GM21367 (cell line): ENCODE measurements around the gene LDHAL6B.

ENCODE experiments used
- ATAC-seq: cut with Tn5 transposase; IDR thresholded peaks from one replicate; pipeline ENCODE4 v1.9.1; 2021; ENCODE audit not compliant: unreplicated experiment

LDHAL6B gene

DNA sequence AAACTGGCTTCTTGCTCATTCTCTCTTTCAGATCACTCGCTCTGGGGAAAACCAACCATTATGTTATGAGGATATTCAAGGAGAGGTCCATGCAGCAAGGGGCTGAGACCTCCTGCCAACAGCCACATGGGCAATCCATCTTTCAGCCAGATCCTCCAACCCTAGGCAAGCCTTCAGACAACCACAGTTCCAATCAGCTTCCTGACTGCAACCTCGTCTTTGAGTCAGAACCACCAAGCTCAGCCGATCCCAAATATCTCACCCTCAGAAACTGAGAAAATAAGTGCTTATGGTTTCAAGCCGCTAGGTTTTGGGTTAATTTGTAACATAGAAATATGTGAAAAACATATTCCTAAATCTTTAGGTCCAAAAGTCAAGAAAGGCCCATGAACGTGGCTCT, 10.3 kb downstream of the LDHAL6B start:
- no peak for ATAC-seq

DNA sequence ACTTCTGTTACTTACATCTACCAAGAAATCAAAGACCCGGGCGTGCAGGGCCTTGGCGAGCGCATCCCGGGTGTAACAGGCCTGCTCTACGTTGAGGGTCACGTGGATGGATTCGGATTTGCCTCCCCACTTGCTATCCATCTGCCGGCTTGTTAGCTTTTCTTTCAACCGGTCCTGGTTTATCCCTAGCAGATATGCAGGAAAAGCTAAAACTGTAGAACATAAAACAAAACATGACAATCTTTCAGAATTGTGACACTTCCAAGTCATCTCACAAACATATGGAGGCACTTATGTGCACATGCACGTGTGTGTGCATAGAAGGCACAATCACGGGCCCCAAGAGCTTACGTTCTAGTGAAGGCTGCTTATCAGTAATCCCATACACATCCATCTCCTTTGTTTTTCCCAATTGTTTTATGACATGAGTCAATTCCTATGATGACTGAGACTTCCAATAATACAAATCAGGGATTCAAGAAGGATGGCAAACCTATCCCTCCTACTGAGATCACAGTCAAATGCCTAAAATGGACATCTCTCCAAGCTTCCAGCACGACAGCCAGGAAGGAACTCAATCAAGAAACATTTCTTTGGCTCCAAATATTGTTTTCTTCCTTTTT, 11.3 kb downstream of the LDHAL6B start:
- no peak for ATAC-seq

DNA sequence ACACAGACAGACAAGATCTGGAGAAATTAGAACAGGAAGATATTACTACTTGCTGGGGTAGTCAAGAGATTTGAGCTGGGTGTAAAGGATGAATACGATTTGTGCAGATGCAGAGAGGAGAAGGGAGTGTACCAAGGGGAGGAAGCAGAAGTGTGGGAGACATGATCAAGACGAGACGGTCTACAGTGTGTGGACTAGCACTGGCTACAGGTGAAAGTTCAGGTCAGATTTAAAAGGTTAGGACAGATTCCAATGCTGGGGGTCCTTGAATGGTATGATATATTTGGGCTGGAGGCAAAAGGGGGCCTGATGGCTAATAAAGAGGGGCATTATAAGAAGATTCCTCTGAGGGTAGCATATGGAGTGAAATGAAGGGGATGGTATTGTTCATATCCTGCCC, 12.1 kb downstream of the LDHAL6B start:
- ATAC-seq, result no peak

DNA sequence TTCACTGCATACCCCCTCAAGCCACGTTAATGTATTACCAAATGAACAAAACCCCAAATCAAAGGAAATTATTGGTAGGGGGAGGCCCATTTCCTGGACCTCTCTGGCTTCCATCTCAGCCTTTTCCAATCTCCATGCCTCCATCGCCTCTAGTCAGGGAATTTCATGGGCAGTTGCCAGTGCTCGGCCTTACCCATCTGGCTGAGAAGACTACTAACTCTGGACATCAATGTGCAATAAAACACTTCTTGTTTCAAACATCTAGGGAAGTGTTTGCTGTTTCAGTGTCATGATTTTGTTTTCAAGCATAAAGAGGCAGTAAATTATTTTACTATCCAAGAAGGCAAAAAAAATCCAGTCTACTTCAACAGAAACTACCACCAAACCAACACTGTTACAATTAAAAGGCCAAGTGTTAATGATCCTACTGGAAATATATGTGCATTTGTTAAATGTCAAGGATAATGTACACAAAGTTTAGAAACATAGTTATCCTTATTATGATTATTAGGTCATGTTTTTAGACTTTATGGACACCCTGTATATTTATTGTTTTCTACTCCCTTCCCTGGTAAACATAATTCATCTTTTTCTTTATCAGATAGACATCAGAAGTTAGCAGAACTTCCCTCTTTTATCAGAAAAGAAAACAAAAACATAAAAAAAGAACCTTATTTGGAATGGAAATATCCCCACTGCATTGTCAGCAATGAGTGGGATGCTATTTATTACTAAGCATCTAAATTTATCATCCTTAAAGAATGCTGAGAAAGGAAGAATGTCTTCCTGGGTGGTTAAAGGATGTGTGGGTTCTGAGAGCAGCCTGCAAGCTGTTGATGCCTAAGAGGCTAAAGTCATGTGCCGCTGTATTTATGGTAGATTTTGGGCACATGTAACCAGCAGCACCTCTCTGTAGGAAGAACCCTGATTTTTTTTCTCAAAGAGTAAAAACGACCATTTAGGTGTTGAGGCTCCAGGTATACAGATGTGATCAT, 15.2 kb downstream of the LDHAL6B start:
- no peak for ATAC-seq

DNA sequence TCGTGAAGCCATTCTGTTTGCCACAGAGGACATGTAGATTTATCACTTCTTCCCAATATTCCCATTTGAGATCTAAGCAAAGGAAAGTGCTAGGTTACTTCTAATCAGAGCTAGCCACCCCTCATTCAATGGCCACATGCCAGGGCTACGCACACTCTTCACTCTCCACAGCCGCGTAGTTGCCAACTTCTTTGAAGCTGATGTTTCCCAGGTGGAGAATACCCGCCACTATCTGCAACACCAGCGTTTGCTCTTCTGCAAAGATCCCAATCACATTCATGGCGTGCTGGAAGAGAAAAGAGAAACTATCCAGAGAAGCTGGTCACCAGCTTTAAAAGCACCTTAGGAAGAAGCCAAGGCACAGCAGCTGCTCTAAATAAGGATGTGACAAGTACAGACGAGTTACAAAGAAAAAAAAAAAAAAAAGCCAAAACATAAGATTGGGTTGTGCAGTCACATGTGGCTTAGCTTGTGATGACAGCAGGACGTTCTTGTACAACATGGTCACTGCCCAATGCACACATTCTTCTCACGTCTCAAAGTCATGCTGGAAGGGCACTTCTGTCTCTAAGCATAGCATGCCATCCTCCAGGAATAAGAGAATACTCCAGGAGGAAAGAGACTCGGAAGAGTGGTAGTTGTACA, 16.4 kb downstream of the LDHAL6B start:
- ATAC-seq, result no peak

DNA sequence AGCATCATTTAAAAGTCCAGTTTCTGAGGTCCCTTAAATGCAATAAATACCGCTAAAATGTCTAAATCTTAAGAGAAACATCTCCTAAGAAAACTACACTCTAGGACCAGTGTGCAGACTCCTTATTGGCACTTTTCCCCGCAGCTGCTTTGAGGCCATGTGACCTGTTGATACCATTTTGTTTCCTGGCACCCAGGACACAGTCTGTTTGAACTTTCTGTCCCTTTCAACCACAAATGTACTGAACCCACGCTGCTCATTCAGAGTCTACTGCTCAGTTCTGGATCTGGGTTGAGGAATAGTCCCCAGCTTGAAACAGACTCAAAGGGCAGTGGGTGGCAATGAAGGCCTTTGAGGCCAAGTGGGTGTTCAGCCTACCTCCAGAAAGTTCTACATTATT, 17.1 kb downstream of the LDHAL6B start:
- no peak for ATAC-seq

DNA sequence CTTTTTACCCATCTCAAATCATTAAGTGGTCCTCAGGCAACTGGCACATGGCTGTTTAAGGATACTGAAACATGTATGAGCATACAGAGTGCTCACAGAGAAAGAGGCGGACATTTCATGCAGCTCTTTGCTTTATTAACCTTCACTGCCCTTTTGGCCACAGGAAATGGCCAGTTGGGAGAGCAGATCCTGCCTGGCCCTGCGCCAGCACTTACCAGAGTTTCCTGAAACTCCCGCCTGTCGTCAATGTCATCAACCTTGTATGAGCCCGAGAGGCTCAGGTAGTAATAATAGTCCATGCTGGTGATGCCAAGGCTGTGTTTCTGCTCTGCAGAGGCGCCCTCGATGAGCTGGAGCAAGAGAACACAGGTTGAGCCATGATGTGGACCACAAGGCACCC, 17.8 kb downstream of the LDHAL6B start:
- ATAC-seq, result no peak

DNA sequence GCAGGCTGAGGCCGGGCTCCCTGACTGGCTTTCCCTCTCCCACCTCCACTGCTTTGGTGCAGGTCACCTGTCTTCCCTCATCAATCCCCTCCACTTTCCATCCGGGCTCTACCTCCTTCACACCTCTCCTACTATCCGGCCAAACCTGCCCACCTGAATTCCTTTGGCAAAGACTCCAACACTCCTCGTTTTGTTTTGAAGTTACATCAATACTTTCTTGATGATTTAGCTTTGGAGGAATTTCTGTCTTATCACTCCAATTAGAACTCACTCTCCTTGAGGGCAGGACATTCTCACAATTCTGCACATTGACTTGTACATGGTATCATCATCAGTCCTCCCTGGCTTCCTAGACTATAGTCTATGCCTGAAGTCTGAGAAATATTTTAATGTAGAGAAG, 20.4 kb downstream of the LDHAL6B start:
- ATAC-seq, result no peak

DNA sequence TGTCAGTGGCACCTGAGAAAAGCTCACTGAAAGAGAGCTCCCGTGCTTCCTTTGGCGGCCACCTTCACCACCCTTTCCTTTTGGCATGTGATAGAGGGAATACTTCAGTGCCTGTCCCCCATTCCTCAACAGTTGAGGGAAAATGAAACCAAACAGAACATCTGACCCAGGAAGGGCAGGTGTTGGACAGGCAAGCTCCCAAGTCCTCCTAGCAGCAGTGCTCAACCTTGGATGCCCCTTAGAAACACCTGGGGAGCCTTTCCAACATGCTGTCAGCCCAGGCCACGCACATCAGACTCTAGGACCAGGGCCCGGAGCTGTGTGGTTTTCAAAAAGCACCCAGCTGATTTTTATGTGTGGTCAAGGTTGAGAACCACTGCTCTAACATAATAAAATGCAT, 22.4 kb downstream of the LDHAL6B start:
- ATAC-seq, result no peak

DNA sequence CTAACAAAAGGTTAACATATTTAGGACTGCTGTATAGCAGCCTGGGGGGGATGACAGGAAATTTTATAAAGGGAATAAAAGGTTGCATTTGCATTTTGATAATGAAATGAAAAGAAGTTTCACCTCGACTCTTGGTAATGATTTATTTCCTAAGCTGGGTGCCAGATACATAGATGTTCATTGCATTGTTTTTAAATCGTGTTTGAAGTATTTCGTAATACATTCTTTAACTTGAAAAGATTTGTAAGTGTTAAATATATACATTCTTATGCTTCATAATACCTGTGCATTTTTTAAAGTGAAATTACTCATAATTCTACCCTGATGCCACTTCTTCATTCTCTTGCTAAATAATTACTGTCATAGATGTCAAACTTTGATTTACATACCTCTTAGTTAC, 22.8 kb downstream of the LDHAL6B start:
- ATAC-seq, result no peak

DNA sequence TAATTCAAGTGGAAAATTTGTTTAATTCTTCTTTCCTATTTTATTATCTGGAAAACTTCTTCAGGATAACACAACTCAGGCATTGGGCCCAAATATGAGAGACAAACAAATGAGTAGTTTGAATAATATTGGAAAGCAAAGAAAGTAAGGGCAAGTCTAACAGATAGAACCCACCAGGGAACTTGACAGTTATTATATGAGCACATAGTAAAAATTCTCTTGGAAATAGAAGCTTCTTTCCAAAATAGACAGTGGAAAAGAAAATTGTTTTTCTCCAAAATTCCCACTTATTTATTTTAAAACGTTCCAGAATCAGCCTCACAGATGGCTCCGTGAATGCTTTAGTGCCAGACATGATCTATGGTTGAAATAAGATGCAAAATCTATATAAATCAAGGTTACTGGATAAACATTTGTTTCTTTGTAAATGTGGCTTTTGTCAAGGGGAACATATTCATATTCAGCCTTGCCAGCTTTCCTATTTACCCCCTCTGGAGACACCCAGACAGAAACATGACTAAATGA, 23.9 kb downstream of the LDHAL6B start:
- ATAC-seq, result no peak

DNA sequence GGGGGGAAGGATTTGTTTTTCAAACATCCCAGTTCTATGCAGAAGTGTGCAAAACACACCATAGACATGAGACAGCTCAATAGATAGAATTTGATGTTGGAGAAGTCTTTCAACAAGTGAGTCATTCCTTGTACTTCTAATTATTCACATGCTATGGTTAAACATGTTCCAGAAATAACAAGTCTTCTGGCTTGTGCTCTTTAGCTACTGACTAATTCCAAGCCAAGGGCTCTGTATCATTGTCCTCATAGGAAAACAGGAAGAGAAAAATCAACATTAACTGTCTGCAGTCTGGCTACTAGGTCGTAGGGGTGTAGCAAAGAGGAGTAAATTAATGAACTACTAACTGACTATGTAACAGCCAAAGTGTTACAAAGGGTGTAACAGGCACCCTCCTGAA, 25.8 kb downstream of the LDHAL6B start:
- no peak for ATAC-seq

DNA sequence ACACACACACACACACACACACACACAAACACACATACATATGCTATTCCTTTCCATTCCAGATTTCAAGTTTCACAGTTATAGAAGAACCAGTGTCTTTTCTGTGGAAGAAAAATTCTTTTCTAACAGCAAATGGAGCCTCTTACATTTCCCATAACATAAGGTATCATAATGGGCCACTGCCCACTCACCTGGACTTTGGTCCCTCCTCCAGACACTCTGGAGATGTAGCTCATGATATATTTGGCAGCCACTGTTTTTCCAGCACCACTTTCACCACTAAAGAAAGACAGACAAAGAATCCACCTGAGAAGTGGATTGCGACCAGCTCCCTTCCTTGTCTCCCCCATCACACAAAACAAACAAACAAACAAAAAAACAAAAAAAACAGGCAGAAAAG, 29.8 kb downstream of the LDHAL6B start:
- ATAC-seq, result no peak

DNA sequence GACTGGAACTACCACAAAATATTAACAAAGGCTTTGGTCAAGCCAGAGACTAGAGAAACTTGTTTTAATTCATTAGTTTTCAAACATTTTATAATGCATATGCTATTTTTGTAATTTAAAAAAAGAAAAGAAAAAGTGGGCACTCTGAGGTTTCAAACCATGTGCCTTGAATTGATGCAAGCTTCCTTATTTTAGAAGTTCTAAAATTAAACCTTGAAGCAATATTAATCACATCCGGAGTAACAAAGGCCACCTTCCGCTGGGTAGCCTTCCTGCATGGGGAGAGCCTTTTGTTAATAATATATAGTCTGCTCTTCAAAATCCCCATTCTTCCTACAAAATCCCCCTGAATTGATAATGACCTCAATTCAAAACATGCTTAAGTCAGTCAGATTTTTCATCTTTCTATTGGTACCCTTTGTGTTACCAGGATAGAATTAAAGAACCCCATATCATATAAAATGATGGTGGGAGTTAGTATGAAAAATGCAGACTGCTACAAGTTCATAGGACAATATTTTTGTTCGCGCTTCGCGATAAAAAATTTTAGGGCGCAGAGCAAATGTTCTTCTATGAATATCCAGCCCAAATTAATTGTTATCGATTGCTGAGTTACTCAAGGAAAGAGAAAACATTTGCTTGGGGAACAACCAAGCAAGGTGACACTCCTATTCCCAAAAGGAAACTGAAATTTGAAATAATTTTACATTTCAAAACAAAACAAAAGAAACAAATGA, 30.6 kb downstream of the LDHAL6B start:
- peak; percentile 45 for ATAC-seq

DNA sequence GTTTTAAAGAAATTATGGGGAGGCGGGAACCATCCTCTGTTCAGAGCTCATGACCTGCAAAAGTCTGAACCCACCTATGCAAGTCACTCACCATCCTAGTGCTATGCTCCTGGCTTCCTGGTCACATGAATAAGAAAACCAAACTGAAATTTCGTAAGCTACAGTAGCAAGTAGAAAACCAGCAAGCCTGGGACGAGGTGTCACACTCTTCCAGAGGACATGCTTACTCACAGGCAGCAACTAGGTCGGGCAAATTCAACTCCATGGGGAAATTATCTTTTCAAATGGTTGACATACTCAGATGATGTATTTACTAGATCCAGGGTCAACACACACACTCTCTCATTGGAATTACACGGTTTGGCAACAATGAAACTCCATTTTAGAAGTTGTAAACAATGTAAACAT, 31.3 kb downstream of the LDHAL6B start:
- ATAC-seq, result peak; percentile 61

DNA sequence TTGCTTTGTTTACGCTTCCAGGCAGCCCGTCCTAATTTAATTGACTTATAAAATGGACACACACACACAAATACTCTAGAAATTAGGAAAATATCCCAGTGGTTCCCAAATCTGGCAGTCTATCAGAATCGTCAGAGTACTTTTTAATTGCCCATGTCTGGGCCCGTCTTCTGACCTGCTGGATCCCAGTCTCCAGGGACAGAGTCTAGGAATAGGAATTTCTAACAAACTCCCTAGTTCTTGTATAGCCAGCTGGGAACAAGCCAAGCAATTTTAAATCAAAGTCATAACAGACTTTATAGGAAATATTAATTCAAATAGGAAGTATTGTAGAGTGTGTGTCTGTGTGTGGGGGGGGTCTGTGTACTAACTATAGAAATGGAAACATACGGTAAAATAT, 33.4 kb downstream of the LDHAL6B start:
- no peak for ATAC-seq

DNA sequence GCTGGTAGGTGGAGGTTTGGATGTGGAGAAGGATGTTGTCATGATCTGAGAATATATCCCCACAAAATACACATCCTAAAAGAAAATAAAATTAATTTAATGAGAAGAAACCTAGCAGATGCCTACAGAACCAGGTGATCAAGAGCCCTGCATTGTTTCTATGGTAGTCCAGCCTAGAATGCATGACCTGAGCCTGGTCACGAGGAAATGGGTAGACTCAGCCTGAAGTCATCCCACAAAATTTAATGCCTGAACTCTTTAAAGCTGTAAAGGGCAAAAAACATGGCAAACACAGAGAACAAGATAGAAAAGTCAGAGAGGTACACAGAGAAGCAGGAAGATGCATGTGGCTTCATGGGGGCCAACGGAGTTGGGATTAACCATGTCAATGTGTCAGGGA, 36.0 kb downstream of the LDHAL6B start:
- no peak for ATAC-seq

DNA sequence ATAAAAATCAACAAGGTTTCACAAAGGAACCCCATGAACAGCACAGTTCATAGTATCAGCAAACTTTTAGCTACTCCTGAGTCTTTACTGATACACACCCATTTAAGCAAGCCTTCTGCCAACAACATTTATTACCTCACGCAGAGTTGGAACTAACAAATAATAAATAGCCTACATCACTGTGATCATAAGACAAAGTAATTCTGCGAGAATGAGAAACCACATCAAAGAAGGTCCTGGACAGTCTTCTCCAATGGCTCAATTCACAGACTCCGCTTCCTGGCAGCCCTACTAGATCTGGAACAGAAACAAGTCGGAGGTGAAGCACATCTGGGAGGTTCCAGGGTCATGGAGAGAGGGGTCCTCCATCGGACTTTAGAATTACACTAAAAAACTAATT, 37.0 kb downstream of the LDHAL6B start:
- ATAC-seq, result no peak

DNA sequence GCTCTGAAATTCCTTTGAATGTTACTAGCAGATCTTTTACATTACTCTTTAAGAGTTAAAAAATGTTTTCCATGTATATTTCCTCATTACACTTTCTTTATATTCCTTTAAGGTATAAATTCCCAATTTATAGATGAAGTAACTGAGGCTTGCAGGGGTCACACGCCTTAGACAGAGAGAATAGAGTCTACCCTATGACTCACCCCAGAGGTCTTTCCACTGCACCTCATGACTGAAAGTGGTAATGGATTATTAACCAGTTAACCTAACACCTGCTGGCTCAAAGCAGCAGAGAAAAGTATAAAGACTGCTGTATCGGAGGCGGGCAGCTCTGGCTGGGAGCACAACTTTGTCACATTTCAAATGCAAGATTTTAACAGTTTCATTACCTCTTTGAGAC, 37.7 kb downstream of the LDHAL6B start:
- peak; percentile 76 for ATAC-seq

DNA sequence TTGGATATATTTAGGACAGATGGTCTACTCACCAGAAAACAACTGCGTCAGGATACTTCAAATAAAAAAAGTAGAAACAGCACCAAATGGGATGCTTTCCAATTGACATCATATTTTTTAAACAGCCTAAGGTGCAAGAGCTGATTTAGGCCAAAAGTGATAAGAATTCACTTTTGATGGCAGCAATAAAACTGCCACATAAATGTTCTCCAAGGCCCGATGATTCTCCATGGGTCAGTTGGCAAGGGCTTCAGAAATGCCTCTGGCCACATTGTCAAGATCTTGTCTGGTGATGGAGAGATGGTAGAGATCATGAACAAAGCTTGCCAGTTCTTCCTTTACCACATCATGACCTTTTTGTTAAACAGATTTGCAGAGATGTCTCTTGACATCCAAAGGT, 38.9 kb downstream of the LDHAL6B start:
- no peak for ATAC-seq

DNA sequence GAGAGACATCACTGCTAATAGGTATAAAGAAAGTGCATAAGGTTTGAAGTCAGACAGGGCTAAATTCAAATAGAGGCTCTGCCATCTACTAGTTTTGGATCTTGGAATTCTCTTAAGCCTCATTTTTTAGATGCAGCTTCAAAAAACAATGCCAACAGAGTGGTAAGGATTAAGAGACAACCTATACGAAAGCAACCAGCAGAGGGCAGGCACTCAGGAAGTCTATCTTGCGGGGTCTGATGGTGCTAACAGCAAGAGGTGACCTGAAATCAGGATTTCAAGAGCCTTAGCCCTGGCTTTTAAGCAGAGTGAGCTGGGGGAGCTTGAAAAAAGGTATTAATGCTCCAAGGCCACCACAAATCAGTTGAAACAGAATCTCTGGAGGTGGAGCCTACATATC, 40.7 kb downstream of the LDHAL6B start:
- ATAC-seq, result no peak
